GM21381 (cell line): ENCODE results near the gene PITPNC1.
"Not testable (repeated sequence)": the region's sequence is repeated elsewhere in the genome, so short reads cannot be mapped to it uniquely, and the experiment has no call there.

Experiments used
- ATAC-seq: cut with Tn5 transposase; IDR thresholded peaks from one replicate; pipeline ENCODE4 v1.9.1; 2021; ENCODE audit warnings: mild to moderate bottlenecking, moderate library complexity; ENCODE audit not compliant: unreplicated experiment

PITPNC1 gene

DNA sequence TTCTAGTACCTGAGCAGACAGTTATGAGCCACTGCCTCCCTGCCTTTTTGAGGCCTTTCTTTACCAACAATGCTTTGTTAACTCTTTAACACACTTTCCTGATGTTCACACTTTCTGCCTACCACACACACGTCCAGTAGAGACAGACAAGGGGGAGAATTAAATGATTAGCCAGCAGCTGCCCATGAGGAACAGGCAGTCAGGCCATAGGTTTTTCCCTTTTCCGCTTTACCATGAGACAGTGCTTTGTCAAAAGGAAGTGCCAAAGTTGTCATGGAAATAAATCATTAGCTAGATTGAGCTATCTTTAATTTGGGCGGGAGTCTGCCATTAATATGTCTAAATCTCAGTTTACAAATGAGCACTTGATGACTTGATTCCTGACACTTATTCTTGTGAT, 102.1 kb downstream of the PITPNC1 start:
- no peak for ATAC-seq

DNA sequence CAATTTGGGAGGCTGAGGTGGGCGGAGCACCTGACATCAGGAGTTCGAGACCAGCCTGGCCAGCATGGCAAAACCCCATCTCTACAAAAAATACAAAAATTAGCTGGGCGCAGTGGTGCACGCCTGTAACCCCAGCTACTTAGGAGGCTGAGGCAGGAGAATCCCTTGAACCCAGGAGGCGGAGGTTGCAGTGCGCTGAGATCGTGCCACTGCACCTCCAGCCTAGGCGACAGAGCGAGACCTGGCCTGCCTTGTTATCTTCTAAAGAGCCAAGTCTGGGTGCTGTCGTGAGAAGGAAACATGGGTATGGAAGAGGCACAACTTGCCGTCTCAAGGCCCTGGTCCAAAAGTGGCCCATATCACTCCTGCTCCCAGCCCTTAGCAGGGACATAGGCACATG, 103.9 kb downstream of the PITPNC1 start:
- not testable (repeated sequence) for ATAC-seq

DNA sequence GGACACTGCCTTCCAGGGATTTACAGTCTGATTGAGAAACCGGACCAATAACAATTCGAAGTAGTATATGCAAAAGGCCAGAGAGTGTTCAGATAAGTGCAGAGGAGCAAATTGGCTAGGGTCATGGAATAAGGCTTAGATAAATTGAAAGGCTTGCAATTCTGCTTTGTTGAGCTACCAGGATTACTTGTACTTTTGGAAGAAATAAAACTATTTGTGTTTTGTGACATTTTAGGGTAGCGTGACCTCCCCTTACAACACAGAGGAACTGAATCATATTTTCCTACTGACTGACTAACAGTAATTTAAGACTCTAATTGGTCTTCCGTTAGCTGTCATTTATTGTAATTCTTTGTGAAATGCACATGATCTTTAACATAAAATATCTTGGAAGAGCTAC, 104.7 kb downstream of the PITPNC1 start:
- no peak for ATAC-seq

DNA sequence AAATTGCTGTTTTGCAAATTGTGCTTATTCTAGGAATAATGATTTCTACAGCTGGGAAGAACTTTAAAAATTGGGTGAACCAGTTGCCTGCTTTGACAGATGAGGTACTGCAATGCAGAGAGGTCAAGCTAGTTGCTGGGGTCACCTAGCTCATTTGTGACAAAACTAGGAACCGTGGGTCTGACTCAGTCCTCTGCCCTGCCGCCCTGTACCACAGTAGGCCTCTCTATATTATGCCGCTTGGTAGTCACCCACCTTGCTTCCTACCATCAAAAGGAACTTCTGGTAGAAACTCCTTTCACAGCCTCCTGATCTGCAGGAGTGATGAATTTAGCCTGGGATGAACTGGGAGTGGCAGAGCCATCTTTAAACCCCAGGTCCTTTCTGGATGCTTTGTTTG, 105.7 kb downstream of the PITPNC1 start:
- no peak for ATAC-seq

GRCh38 chr17:67484261-67484660, 107.2 kb downstream of the PITPNC1 start:
- no peak for ATAC-seq

DNA sequence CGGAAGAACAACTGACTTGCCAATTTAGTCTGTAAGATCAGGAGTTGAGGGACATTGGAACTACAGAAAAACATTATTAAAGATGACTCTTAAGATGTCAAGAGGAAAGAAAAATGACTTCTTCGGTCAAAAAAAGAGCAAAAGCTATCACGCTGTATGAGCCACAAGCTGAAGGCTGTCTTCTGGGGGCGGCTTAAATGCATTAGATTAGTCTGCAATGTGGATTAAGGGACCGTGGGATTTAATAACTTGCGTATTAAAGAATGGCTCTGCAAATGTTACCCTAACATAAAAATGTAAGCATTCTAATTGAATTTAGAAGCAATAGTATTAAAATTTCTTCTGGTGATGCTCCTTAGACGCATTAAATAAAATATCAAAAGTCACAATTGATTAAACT, 108.6 kb downstream of the PITPNC1 start:
- ATAC-seq = no peak

DNA sequence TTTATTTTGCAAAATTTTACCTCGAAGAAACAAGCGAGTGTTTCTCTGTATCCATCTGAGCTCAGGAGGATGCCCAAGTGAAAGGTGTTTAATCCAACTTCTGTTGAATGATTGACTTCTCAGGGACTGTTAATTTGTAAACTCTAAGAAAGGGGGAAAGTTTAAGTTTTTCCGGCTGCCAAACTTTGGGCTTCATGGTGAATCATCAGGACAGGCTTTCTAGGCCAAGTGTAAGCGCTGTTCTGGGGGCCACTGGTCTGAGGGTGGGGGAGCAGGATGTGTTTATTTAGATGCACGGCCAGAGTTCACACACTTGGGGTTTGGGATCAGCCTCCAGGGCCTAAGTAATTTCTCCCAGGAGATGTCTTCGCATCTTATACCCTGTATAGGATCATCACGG, 110.4 kb downstream of the PITPNC1 start:
- no peak for ATAC-seq

DNA sequence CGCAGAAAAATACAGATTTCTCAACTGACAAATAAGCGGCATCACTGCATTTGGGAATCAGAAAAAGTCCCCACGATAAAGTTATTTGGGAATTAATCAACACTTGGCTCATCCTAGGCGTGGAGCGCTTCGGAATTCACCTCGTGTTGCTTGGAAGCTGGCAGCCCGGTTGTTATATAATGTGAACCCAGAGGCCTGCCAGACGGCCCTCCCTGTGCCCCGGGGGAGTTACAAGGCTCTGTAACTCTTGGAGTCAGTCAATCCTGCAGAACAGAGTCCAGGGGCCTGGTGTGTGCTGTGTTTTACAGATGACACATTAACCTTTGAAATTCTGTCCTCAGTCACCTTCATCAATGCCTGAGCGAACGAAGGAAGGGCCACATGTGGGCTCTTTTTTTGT, 111.1 kb downstream of the PITPNC1 start:
- no peak for ATAC-seq

GRCh38 chr17:67488768-67489167, 111.7 kb downstream of the PITPNC1 start:
- no peak for ATAC-seq

- ATAC-seq = no peak
These were observed 112.2 kb downstream of the PITPNC1 start for GRCh38 chr17:67489273-67489672.

- ATAC-seq = no peak
These were observed 113.4 kb downstream of the PITPNC1 start for GRCh38 chr17:67490471-67490870.

DNA sequence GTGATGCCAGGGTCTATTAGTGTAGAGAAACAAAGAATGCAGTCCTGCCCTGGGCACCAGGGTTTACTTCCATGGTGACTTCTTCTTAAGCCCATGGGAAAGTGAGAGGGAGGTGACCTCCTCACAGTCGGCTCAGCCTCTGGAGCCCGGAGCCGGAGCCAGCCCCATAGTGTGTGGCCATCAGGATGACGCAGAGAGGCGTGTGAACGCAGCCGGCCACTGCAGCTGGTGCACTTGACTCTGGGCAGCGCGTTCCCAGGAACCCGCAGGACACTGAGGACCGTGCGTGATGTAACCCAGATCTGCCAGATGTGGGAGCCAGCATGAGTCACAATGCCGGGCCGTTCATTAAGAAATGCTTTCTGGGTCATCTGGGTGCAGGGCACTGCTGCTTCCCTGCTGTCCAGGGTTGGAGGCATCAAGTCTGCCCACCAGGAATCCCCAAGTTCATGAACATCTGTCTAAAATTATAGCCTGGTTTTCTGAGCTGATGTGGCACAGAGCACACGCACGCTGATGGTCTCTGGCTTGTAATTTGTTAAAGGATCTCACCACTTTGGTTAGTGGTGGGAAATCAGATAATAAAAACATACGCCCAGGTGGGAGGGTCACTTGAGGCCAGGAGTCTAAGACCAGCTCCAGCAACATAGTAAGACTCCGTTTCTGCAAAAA, 114.1 kb downstream of the PITPNC1 start:
- ATAC-seq = no peak

DNA sequence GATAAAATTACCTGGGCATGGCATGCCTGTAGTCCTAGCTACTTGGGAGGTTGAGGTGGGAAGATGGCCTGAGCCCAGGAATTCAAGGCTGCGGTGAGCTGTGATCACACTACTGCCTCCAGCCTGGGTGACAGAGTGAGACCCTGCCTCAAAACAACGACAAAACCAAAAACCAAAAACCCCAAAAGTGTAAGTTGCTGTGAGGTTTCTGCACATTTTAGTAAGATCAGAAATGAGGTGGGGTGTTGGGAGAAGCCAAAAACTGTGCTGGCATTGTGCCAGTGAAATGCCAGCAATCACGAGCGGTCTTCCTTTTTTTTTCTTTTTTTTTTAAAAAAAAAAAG, 114.6 kb downstream of the PITPNC1 start:
- no peak for ATAC-seq

- no peak for ATAC-seq
These were observed 115.2 kb downstream of the PITPNC1 start for GRCh38 chr17:67492251-67492740.

DNA sequence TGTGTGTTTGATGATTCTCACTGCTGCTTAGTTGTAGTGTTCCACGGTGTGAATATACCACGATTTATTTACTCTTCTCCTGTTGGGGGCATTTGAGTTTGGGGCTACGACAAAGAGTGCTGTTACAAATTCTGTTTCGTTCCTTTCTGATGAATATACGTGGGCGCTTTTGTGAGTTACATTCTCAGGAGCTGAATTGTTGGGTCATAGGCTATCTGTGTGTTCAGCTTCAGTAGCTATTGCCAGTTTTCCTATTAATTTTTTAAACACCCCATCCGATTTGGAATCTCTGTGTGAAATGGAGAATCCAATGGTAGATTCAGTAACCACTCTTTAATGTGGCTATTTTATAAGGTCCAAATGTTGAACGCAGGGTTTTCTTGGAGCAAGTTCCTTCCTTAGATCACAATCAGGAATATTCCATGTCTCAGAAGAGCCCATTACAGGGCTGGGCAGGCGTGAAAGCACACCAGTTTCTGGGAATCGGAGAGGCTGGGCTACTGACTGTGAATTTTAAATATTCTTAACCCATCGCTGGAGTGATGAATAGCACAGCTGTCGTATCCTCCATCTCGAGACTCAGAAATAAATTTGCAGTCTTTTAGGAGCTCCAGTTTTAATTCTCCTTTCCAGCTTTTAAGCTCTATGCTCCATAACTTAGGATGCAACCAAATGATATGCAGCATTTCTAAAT, 115.9 kb downstream of the PITPNC1 start:
- no peak for ATAC-seq

DNA sequence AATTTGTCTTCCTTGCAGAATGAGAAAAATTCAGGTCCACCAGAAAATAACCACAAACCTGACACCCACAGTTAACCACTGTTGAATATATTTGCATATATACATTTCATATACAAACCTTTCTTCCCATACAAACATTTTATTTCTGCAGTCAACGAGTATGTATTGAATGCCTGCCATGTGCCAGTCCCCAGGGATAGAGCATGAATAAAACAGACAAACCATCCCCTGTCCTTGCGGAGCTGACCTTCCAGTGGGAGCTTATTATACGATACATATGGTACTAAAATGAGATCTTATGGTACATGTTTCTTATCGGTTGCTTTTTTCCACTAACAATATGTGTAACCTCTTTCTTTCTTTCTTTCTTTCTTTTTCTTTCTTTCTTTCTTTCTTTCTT, 116.7 kb downstream of the PITPNC1 start:
- no peak for ATAC-seq

GRCh38 chr17:67495534-67495933, 118.5 kb downstream of the PITPNC1 start:
- not testable (repeated sequence) for ATAC-seq

DNA sequence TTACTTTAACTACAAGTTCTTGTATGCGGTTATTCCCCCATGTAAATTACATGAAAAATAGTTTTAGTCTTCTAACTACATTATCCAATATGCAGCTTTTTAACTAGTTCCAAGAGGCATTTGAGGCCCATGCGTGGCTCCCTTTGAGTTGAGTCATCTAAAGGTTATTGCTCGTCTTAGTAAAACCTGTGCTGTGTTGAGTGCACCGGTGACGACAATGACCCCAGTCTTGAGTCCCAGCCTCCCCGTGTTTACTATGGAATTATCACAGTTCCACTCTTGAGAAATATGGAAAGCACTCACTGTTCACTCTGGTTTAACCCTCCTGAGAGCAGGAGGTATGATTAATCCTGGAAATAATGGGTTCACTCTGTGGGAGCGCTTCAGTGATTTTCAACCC, 119.2 kb downstream of the PITPNC1 start:
- no peak for ATAC-seq

GRCh38 chr17:67499685-67500084, 122.6 kb downstream of the PITPNC1 start:
- no peak for ATAC-seq

DNA sequence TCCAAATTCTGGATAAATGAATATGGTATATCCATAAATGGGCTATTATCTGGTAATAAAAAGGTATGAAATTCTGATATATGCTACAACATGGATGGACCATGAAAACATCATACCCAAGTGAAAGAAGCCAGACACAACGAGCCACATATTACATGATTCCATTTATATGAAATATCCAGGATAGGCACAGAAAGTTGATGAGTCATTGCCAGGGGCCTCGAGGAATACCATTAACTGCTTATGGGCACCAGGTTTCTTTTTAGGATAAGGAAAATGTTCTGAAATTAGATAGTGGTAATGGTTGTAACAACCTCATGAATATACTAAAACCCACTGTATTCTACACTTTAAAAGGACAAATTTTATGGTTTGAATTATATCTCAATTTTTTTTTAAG, 123.2 kb downstream of the PITPNC1 start:
- ATAC-seq = no peak

DNA sequence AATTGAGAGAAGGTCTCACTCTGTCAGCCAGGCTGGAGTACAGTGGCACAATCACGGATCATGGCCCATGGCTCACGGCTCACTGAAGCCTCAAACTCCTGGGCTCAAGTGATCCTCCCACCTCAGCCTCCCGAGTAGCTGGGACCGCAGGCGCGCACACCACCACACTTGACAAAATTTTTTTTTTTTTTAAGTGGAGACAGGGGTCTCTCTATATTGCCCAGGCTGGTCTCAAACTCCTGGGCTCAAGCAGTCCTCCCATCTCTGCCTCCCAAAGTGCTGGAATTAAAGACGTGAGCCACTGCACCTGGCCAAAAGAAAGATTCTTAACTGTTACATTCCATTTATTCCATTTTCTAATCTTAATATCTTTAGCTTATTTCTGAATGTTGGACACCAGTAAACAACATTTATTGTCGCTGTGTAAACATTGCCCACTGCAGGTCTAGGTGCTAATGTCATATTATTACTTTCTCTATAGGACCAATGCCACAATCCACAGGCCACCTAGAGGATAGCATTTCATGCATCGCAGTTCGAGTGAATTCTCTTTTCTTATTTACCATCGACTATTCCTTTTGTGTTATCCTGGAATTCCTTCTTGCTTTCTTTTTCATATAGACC, 123.7 kb downstream of the PITPNC1 start:
- ATAC-seq = no peak

- no peak for ATAC-seq
These were observed 125.1 kb downstream of the PITPNC1 start for GRCh38 chr17:67502151-67502550.
